ENCODE measurements around the gene EML1.

EML1 gene

DNA sequence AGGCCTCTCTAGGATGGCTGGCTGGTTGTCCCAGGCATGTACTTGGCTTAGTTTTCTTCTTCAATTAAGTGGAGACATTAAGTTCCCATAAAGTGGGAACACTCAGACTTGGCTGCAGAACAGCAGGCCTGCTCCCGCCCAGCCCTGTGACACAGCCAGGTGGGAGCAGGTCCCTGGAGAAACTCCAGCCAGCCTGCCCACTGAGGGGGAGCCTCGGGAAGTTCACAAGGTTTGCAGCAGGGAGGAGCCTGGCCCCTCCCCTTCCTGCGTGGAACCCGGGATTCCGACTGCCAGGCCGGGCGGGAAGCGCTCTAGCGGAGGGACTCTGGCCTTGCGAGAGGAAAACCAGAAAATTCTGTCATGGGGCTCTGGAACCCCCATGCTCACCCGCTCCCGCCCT is 173.7 kb downstream of the EML1 start:
- no peak overlapping the region for H3K27ac ChIP-seq (replicated peaks)
- TF ChIP-seq POLR2AphosphoS5 (IDR thresholded peaks at IDR 0.05; ENCODE audit: low read depth) (no peak), GABPA (IDR thresholded peaks at IDR 0.05; ENCODE audit: low read depth) (no peak), SPI1 (IDR thresholded peaks at IDR 0.05; ENCODE audit: borderline replicate concordance, low read depth) (no peak)
- TF ChIP-seq, protein P1, sequence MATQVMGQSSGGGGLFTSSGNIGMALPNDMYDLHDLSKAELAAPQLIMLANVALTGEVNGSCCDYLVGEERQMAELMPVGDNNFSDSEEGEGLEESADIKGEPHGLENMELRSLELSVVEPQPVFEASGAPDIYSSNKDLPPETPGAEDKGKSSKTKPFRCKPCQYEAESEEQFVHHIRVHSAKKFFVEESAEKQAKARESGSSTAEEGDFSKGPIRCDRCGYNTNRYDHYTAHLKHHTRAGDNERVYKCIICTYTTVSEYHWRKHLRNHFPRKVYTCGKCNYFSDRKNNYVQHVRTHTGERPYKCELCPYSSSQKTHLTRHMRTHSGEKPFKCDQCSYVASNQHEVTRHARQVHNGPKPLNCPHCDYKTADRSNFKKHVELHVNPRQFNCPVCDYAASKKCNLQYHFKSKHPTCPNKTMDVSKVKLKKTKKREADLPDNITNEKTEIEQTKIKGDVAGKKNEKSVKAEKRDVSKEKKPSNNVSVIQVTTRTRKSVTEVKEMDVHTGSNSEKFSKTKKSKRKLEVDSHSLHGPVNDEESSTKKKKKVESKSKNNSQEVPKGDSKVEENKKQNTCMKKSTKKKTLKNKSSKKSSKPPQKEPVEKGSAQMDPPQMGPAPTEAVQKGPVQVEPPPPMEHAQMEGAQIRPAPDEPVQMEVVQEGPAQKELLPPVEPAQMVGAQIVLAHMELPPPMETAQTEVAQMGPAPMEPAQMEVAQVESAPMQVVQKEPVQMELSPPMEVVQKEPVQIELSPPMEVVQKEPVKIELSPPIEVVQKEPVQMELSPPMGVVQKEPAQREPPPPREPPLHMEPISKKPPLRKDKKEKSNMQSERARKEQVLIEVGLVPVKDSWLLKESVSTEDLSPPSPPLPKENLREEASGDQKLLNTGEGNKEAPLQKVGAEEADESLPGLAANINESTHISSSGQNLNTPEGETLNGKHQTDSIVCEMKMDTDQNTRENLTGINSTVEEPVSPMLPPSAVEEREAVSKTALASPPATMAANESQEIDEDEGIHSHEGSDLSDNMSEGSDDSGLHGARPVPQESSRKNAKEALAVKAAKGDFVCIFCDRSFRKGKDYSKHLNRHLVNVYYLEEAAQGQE (IDR thresholded peaks at IDR 0.05; ENCODE audit: insufficient replicate concordance, low read depth) = no peak
- TF ChIP-seq, protein P2, sequence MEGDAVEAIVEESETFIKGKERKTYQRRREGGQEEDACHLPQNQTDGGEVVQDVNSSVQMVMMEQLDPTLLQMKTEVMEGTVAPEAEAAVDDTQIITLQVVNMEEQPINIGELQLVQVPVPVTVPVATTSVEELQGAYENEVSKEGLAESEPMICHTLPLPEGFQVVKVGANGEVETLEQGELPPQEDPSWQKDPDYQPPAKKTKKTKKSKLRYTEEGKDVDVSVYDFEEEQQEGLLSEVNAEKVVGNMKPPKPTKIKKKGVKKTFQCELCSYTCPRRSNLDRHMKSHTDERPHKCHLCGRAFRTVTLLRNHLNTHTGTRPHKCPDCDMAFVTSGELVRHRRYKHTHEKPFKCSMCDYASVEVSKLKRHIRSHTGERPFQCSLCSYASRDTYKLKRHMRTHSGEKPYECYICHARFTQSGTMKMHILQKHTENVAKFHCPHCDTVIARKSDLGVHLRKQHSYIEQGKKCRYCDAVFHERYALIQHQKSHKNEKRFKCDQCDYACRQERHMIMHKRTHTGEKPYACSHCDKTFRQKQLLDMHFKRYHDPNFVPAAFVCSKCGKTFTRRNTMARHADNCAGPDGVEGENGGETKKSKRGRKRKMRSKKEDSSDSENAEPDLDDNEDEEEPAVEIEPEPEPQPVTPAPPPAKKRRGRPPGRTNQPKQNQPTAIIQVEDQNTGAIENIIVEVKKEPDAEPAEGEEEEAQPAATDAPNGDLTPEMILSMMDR (IDR thresholded peaks at IDR 0.05; ENCODE audit: insufficient read depth, low read length) = no peak
- DNase-seq (ENCODE audit: low read depth in 1 of 2, low spot score in 1 of 2) = no peak
- H3K27me3 ChIP-seq (ENCODE audit: insufficient read depth, poor library complexity, severe bottlenecking) = peaks cover 7% of the 10 kb centered on the region
- H3K4me3 ChIP-seq (replicated peaks; ENCODE audit: insufficient read depth, low read length) = no peak overlapping the region

DNA sequence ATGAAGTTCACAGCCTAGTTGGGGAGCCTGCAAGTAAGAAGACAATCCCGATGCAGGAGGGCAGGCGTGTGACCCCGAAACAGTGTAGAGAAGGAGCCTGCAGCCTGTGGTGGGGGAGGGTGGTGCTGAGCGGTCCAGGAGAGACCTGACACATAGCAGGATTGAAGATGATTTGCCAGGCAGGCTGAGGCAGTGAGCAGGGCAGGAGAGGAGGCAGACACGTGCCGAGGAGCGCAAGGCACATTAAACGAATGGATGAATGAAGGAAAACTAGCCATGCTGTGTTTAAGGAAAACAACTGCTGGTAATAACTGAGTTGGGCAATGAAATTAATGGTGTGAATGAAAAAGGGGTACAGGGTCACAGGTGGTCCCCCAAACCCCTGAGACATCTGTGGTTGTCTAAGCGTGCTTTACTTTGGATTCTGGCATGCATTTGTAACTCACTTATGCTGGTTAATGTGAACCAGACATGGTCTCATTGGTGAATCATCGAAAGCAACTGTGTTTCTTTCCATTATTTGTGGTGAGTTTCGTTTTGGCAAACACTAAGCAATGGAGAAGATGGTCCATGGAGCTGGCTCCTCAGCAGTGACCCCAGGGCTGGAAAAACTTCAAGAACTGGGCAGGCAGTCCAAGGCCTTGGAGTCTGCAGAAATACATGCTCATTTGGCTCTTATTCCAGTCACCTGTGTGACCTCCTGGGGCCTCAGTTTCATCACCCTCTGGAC is 175.1 kb downstream of the EML1 start:
- TF ChIP-seq, protein P1 (IDR thresholded peaks at IDR 0.05; ENCODE audit: insufficient replicate concordance, low read depth) = no peak
- TF ChIP-seq SPI1 (IDR thresholded peaks at IDR 0.05; ENCODE audit: borderline replicate concordance, low read depth) (no peak), POLR2AphosphoS5 (IDR thresholded peaks at IDR 0.05; ENCODE audit: low read depth) (no peak), GABPA (IDR thresholded peaks at IDR 0.05; ENCODE audit: low read depth) (no peak)
- TF ChIP-seq, protein P2 (IDR thresholded peaks at IDR 0.05; ENCODE audit: insufficient read depth, low read length) = no peak
- DNase-seq (ENCODE audit: low read depth in 1 of 2, low spot score in 1 of 2) = no peak

DNA sequence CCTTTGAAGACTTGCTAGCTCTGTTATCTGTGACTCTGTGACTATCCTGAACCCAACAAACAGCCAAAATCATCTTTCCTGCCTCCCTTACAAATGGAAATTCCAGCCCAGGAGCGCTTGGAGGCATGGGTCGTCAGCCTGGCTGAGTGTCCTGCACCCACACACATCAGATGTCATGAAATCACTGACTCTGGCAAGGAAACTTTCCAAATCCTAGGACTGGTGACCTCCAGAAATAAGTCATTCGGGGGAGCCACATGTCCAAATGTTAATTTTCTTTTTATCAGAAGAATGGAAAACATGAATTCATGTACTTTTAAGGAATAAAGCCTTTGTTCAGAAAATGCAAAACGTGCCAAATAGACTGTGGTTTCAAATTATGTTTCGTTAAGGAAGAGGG is 175.7 kb downstream of the EML1 start:
- no peak overlapping the region for H3K27ac ChIP-seq (replicated peaks)
- TF ChIP-seq, protein P1 (IDR thresholded peaks at IDR 0.05; ENCODE audit: insufficient replicate concordance, low read depth) = no peak
- TF ChIP-seq, protein P2 (IDR thresholded peaks at IDR 0.05; ENCODE audit: insufficient read depth, low read length) = no peak
- TF ChIP-seq GABPA (IDR thresholded peaks at IDR 0.05; ENCODE audit: low read depth) = no peak
- no peak for DNase-seq (ENCODE audit: low read depth in 1 of 2, low spot score in 1 of 2)

More for the DNA sequence above, 175.1 kb downstream of the EML1 start:
- peaks cover 7% of the 10 kb centered on the region for H3K27me3 ChIP-seq (ENCODE audit: insufficient read depth, poor library complexity, severe bottlenecking)
- no peak overlapping the region for H3K4me3 ChIP-seq (replicated peaks; ENCODE audit: insufficient read depth, low read length)
- H3K27ac ChIP-seq (replicated peaks) = no peak overlapping the region

More for the DNA sequence above, 175.7 kb downstream of the EML1 start:
- no peak overlapping the region for H3K4me3 ChIP-seq (replicated peaks; ENCODE audit: insufficient read depth, low read length)
- peaks cover 7% of the 10 kb centered on the region for H3K27me3 ChIP-seq (ENCODE audit: insufficient read depth, poor library complexity, severe bottlenecking)
